Raji (cell line): ENCODE measurements around the gene FMNL1.
A peak's percentile ranks its signal among the peaks of the same experiment; 100 is the strongest.

Experiments used
- POLR2A ChIP-seq: IDR thresholded peaks from 2 replicates; pipeline ENCODE4 v1.6.1; 2011; ENCODE audit warnings: low read depth, low read length, control low read depth; ENCODE audit not compliant: insufficient read depth

Gene FMNL1

DNA sequence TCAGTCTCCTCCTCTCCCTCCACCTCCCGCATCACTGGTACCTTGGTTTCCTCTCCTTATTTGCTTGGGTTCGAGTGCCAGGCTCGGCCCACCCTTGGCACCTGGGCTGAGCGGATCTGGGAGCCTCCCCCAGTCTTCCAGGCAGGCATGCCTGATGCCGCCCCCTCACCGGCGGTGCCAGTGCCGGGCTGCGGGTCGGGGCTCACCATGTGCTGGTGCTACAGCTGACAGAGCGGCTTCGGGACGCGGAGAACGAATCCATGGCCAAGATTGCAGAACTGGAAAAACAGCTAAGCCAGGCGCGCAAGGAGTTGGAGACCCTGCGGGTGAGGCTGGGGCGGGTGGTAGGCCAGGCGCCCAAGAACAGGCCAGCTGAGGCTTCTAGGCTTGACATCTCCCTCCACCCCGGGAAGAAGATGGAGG, 19.2 kb downstream of the FMNL1 start:
- no peak for TF ChIP-seq POLR2A

DNA sequence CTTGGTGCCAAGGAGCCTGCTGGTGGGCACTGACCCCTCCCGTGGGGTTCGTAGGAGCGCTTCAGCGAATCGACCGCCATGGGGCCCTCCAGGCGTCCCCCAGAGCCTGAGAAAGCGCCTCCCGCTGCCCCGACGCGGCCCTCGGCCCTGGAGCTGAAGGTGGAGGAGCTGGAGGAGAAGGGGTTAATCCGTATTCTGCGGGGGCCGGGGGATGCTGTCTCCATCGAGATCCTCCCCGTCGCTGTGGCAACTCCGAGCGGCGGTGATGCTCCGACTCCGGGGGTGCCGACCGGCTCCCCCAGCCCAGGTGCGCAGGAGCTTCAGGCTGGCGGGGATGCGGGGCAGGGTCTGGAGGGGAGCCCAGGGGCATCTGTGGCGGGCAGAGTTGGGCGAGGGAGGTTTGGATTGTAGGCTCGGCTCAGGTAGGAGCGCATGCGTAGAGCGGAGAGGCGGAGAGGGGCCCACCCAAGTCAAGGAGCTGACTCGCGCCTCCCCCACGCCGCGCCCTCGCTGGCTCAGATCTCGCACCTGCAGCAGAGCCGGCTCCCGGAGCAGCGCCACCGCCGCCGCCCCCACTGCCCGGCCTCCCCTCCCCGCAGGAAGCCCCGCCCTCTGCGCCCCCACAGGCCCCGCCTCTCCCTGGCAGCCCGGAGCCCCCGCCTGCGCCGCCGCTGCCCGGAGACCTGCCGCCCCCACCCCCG, 19.8 kb downstream of the FMNL1 start:
- no peak for TF ChIP-seq POLR2A

DNA sequence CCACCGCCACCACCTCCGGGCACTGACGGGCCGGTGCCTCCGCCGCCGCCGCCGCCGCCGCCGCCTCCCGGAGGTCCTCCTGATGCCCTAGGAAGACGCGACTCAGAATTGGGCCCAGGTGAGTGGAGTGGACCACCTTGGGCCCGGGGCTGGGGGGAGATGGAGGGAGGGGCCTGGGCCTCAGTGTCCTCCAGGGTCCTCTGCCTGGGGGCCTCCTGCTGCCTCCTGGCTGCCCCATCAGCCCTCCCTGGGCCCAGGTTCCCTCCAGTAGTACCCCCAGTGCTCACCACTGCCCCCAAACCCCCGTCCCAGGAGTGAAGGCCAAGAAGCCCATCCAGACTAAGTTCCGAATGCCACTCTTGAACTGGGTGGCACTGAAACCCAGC, 20.3 kb downstream of the FMNL1 start:
- no peak for TF ChIP-seq POLR2A

DNA sequence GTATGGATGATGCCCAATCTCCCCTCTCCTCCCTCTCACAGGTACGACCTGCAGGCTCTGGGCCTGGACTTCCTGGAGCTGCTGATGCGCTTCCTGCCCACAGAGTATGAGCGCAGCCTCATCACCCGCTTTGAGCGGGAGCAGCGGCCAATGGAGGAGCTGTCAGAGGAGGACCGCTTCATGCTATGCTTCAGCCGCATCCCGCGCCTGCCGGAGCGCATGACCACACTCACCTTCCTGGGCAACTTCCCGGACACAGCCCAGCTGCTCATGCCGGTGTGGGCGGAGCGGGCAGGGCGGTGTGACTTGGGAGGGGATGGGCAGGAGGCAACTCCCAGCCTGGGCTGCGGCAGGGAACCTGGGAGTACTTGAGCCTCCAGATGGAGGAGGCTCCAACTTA, 22.1 kb downstream of the FMNL1 start:
- no peak for TF ChIP-seq POLR2A

DNA sequence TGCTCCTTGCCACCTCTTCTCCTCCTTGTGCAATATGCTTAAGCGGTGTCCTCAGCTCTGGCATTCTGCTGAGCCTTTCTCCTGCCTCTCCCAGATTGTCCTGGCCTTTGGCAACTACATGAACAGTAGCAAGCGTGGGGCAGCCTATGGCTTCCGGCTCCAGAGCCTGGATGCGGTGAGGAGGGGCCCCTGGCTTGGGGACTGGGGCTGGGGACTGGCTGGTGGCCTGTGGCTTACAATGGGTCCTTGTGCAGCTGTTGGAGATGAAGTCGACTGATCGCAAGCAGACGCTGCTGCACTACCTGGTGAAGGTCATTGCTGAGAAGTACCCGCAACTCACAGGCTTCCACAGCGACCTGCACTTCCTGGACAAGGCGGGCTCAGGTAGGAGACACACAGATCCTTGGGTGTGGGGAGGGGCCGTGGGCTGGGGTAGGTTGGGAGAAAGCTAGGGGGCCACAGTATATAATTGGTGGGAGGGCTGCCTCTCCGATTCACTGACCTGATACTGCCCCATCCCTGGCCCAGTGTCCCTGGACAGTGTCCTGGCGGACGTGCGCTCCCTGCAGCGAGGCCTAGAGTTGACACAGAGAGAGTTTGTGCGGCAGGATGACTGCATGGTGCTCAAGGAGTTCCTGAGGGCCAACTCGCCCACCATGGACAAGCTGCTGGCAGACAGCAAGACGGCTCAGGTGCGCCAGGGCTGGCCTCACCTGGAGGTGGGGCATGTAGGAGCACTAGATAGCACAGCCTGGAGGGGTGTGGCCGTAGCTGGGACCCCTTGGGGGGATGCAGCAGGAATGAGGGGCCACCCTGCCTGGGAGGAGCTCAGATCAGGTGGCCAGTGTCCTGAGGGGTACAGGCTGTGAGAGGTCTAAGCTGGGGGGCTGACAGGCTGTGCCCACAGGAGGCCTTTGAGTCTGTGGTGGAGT, 23.3 kb downstream of the FMNL1 start:
- TF ChIP-seq POLR2A = no peak

DNA sequence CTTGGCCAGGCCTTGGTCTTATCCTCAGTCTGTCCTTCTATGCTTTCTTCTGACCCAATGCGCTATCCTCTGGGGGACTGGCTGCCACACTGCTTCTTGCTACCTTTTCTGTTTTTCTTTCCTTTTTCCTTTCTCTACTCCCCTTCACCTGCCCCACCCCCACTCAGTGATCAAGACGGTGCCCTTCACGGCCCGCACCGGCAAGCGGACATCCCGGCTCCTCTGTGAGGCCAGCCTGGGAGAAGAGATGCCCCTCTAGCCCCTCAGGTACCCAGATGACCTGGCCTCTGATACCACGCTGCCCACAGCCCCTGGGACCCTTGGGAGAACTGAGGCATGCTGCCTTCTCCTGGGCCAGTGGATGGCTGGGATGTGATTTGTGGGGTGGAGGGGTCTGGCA, 24.7 kb downstream of the FMNL1 start:
- no peak for TF ChIP-seq POLR2A

DNA sequence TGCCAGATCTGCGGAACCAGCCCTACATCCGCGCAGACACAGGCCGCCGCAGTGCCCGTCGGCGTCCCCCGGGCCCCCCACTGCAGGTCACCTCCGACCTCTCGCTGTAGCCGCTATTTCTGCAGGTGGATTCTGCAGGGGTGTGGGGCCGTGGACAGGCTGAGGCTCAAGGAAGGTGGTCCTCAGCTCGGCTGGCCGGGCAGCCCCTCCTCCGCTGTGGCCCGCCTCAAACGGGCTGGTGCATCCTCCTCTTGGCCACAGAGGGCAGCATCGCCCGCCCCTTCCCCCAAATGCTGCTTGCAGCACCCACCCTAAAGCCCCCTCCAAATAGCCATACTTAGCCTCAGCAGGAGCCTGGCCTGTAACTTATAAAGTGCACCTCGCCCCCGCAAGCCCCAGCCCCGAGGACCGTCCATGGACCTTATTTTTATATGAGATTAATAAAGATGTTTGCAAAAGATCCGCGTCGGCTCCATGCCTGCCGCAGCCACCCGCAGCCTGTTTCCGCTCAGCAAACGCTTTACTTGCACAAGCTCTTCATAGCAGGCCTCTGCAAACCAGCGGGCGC, 25.3 kb downstream of the FMNL1 start:
- TF ChIP-seq POLR2A = no peak

DNA sequence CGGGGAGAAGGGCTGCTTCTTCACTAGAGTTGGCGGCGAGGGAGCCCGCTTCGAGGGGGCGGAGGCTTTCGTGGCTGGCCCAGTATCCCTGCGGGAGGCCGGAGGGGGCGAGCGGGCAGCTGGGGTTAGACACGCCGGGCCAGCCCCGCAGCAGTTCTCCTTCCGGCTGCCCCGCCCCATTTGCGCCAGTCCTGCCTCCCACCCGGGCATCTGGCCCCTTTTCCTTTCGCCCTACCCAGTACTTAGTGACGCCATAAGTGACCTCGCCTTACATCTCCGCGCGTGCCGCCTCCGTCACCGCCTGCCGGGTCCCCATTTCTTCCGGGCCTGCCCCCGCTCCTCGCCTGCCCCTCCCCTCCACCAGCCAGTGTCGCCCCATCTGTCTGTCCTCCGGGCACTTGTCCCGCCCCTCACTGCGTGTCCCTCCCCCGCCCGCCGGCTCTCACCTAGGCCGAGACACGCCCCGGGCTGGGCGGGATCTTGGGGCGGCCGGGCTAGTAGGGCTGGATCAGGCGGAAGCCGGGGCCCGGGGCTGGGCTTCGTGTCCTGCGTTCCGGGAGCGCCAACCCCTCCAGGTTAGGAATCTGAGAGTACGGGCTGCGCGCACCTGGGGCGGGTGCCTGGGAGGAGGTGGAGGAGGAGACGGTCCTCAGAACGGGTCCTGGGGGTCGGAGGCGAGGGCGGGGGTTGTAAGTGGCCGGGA, 25.9 kb downstream of the FMNL1 start:
- TF ChIP-seq POLR2A = peak; percentile 63

DNA sequence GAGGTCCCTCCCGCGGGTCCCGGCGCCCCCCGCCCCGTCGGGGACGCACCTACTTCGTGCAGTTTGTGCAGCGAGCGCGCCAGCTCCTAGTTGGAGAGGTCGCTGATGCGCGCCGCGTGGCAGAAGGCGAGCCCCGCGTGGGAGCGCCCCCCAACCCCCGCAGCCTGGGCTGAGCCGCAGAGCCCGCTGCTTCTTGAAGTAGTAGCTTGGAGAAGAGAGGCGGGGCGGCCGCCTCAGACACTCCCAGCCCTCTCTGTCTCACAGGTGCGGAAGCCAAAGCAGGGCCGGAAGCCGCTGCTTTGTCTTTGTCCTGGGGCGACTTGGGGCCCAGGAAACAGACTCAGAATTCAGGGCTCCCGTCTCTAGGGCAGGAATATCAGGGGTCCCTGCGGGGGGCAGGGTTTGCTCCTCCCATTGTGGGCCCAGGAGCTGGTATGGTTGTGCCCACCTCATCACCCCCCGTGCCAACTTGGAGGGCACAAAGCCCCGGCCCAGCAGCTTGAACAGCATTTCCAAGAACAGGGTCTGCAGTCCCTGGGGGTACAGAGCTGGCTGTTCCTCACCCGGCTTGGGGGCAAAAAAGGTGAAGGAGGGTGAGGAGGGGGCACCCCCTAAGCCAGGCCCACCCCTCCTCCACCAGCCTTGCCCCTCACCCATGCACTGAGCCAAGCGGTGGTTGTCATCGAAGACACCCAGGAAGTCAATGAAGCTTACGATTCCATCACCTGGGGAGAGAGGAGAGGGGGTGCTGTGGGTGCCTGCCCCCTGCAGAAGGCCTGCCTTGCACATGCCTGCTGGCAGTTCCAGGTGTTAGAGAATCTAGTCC, 26.7 kb downstream of the FMNL1 start:
- TF ChIP-seq POLR2A = 0 out of 2 replicates have a peak, but pooled peaks have one; percentile 12

DNA sequence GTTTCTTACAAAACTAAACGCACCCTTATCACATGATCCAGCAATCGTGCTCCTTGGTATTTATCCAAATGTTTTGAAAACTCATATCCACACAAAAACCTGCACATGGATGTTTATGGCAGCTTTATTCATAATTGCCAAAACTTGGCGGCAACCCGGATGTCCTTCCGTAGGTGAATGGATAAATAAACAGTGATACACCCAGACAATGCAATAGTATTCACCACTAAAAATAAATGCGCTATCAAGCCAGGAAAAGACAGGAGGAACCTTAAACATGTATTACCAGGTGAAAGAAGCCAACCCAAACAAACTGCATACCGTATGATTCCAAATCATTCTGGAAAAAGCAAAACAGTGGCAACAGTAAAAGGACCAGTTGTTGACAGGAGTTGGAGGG, 30.2 kb downstream of the FMNL1 start:
- TF ChIP-seq POLR2A = no peak

DNA sequence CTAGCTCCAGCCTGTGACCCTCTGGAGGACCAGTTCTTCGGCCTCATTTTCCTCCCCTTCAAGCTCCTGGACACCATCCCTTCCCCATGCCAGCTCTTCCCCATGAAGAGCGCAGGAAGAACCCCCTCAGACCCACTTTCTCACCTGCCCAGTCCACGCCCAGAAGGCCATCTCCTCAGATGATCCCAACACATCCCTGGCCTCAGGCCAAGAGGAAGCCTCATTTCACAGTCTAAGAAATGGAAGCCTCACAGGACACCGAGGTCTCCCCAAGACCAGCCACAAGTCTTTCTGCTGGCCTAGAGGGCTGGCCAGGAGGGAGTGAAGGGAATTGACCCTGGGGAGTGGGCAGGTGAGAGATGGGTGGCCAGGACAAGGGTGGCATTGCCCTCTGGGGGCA, 32.2 kb downstream of the FMNL1 start:
- TF ChIP-seq POLR2A = no peak

DNA sequence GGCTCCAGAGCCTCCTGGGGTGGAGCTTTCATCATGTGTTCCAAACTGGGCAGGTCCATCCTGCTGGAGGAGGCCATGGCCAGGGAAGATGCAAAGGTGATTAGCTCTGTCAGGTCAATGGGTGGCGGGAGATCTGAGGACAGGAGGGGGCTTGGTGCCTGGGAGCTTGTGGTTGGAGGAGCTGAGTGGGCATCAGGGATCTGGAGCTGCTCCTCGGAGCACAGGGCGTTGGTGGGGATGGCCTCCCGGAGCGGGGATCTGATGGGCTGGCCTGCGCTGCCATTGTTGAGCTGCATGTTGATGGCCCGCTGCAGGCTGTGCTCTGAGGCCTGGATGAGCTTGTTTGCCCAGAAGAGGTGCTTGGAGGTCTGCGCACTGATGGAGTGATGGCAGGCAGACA, 33.7 kb downstream of the FMNL1 start:
- TF ChIP-seq POLR2A = no peak

DNA sequence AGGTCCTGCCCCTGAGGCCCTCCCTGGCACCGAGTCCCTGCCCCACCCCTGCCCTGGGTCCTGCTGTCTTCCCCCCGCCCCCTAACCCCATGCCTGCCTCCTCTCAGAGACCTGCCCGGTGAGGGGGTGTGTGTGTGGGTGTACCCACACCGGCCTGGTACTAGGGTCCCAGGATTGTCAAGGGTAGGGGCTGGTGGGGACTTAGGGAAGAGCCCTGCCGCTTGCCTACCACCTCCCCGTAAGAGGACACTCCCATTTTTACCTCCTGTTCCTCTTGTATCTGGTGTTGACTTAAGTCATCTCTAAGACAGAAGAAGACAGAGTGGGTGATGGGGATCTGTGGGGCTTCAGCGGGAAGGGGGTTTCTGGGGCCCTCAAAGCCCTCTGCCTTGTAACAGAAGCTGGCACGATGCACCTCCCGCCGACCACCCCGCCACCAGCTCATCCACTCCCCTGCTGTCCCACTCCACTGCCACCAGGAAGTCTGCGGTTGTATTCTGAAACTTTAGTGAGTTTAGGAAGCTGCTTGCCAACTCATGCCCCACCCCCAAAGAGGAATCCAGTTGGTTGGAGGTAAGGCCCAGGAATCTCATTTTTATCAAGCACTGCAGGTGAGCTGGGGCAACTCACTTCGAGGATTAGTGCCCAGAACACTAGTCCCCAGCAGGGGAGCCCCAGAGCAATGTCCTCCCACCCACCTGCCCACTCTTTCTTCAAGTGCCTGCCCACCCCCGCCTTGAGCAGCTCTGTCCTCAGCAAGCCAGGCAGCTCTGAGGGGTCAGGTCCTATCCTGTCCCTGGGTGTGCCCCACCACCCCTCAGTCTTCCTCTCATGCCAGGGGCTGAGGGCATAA, 34.7 kb downstream of the FMNL1 start:
- TF ChIP-seq POLR2A = no peak

DNA sequence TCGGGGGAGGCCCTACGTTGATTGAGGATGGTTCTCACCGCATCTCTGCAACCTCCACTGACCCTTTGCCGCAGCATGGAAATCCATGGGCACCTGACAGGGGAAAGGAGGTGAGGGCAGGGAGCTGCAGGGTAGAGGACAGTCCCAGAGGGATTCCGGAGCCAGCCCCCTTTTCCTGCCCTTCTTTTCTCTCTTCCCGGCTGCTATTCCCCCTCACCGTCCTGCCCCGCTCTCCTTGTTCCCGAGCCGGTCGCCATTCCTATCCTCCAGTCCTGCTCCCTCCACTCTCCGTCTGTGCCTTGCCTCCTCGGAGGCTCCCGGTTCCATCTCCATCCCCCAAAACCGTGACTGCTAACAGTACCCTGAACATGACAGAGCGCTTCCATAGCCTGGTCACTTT, 35.4 kb downstream of the FMNL1 start:
- TF ChIP-seq POLR2A = no peak
